IMR-90 (cell line): Measurements from ENCODE around the gene SMIM44. TPM values are rescaled to one million over a fixed set of nuclear protein-coding genes. Genes with fewer than 3 reads are reported as not detected.

Experiments
- ATAC-seq: fragments of 200-7000 bp; cut with Tn5 transposase; 2 replicates; pipeline ENCODE4 v1.9.1; 2020; ENCODE audit warnings: low read depth, mild to moderate bottlenecking, moderate library complexity
- BruUV-seq: library from RNA; stranded (reverse); fragments of 400-500 nt; replicated peaks from 2 replicates; lab custom pipeline; 2021; lab: Mats Ljungman, UMichigan
- CTCF ChIA-PET: fragments of 300-600 bp; formaldehyde crosslinking; extraction: SDS; loops from one replicate; lab custom pipeline; 2021; ENCODE audit warnings: antibody characterized with exemption; lab: Yijun Ruan, JAX
- POLR2A ChIA-PET: fragments of 300-600 bp; sonication (Branson Sonifier 250); formaldehyde crosslinking; loops from one replicate; lab custom pipeline; 2022; ENCODE audit warnings: antibody characterized with exemption; ENCODE audit not compliant: unreplicated experiment; lab: Charles Lee
- DNase-seq: peaks from one replicate; pipeline ENCODE4 v3.0.0; 2013
- H2AFZ ChIP-seq: replicated peaks from 2 replicates; pipeline ENCODE3; 2013; ENCODE audit warnings: low read length, mild to moderate bottlenecking; ENCODE audit not compliant: poor library complexity
- H2AK5ac ChIP-seq: 2 replicates; pipeline ENCODE4 v1.6.1; 2013; ENCODE audit warnings: low read depth, low read length, inconsistent platforms
- H2AK9ac ChIP-seq: replicated peaks from 2 replicates; pipeline ENCODE3; 2013; ENCODE audit warnings: mild to moderate bottlenecking, low read depth, low read length, moderate library complexity; ENCODE audit not compliant: poor library complexity
- H2BK120ac ChIP-seq: 2 replicates; pipeline ENCODE4 v1.6.1; 2013; ENCODE audit warnings: low read depth, low read length, inconsistent platforms
- H2BK15ac ChIP-seq: 3 replicates; pipeline ENCODE4 v1.6.1; 2013; ENCODE audit warnings: low read depth, low read length, inconsistent platforms
- H2BK20ac ChIP-seq: 2 replicates; pipeline ENCODE4 v1.6.1; 2013; ENCODE audit warnings: low read depth, mild to moderate bottlenecking, inconsistent platforms, low read length, moderate library complexity
- H2BK5ac ChIP-seq: 2 replicates; pipeline ENCODE4 v1.6.1; 2013; ENCODE audit warnings: mild to moderate bottlenecking, low read depth, low read length, inconsistent platforms; ENCODE audit not compliant: poor library complexity, severe bottlenecking
- H3K14ac ChIP-seq: replicated peaks from 2 replicates; pipeline ENCODE4 v1.6.1; 2013; ENCODE audit warnings: low read depth, low read length, inconsistent platforms
- H3K18ac ChIP-seq: 2 replicates; pipeline ENCODE4 v1.6.1; 2013; ENCODE audit warnings: low read depth, low read length, control low read depth
- H3K23ac ChIP-seq: 2 replicates; pipeline ENCODE4 v1.6.1; 2013; ENCODE audit warnings: low read depth, low read length, inconsistent platforms
- H3K27ac ChIP-seq: 2 replicates; pipeline ENCODE4 v1.5.1; 2013; ENCODE audit warnings: mild to moderate bottlenecking, control low read depth, low read length; ENCODE audit not compliant: insufficient read depth
- H3K27me3 ChIP-seq: 2 replicates; pipeline ENCODE4 v1.6.1; 2013; ENCODE audit warnings: low read length; ENCODE audit not compliant: control insufficient read depth, insufficient read depth
- H3K36me3 ChIP-seq: 2 replicates; pipeline ENCODE4 v1.6.1; 2013; ENCODE audit warnings: low read length, mixed read lengths; ENCODE audit not compliant: control insufficient read depth, insufficient read depth
- H3K4ac ChIP-seq: 2 replicates; pipeline ENCODE4 v1.6.1; 2013; ENCODE audit warnings: low read depth, low read length, inconsistent platforms
- H3K4me1 ChIP-seq: 2 replicates; pipeline ENCODE4 v1.6.1; 2013; ENCODE audit warnings: low read length, mixed read lengths; ENCODE audit not compliant: control insufficient read depth, insufficient read depth
- H3K4me2 ChIP-seq: 2 replicates; pipeline ENCODE4 v1.6.1; 2013; ENCODE audit warnings: low read depth, mild to moderate bottlenecking, control low read depth, low read length, moderate library complexity
- H3K4me3 ChIP-seq: 2 replicates; pipeline ENCODE4 v1.5.1; 2013; ENCODE audit warnings: low read depth, mild to moderate bottlenecking, control low read depth, low read length, moderate library complexity; ENCODE audit not compliant: insufficient read depth
- H3K56ac ChIP-seq: 2 replicates; pipeline ENCODE4 v1.6.1; 2013; ENCODE audit warnings: low read length, inconsistent platforms; ENCODE audit not compliant: insufficient read depth; ENCODE audit errors: extremely low read depth
- H3K79me1 ChIP-seq, 2 experiments: 2 replicates each; pipeline ENCODE4 v1.6.1; 2013; ENCODE audit warnings: low read length in 2 of 2, inconsistent platforms in 1 of 2, low read depth in 1 of 2
- H3K9ac ChIP-seq: 2 replicates; pipeline ENCODE4 v1.6.1; 2013; ENCODE audit warnings: low read depth, low read length, control low read depth
- H3K9me1 ChIP-seq: 2 replicates; pipeline ENCODE4 v1.6.1; 2013; ENCODE audit warnings: low read length, inconsistent platforms; ENCODE audit not compliant: insufficient read depth
- H3K9me3 ChIP-seq: 2 replicates; pipeline ENCODE4 v1.6.1; 2013; ENCODE audit warnings: low read length; ENCODE audit not compliant: control insufficient read depth, insufficient read depth
- H4K20me1 ChIP-seq: 2 replicates; pipeline ENCODE4 v1.6.1; 2013; ENCODE audit warnings: low read length, inconsistent platforms; ENCODE audit not compliant: insufficient read depth
- H4K5ac ChIP-seq: 2 replicates; pipeline ENCODE4 v1.6.1; 2013; ENCODE audit warnings: mild to moderate bottlenecking, low read depth, low read length, control low read depth
- H4K8ac ChIP-seq, 2 experiments: 2 replicates each; pipeline ENCODE4 v1.6.1; 2013; ENCODE audit warnings: low read depth in 2 of 2, low read length in 2 of 2, control low read depth in 1 of 2, inconsistent platforms in 1 of 2
- H4K91ac ChIP-seq: 2 replicates; pipeline ENCODE4 v1.6.1; 2013; ENCODE audit warnings: low read depth, low read length, inconsistent platforms; ENCODE audit not compliant: insufficient read depth
- CEBPB ChIP-seq: IDR thresholded peaks from 2 replicates; pipeline ENCODE4 v1.6.1; 2012; ENCODE audit warnings: low read depth, low read length, improper control_type of control experiment
- FOS ChIP-seq: fragments of 150-350 bp; IDR thresholded peaks from 2 replicates; pipeline ENCODE4 v1.6.1; 2016; ENCODE audit warnings: low read depth, low read length
- MAZ ChIP-seq: IDR thresholded peaks from 2 replicates; pipeline ENCODE4 v1.6.1; 2012; ENCODE audit warnings: low read depth, mild to moderate bottlenecking, low read length, improper control_type of control experiment, moderate library complexity, borderline replicate concordance
- NFE2L2 ChIP-seq: fragments of 150-350 bp; IDR thresholded peaks from 2 replicates; pipeline ENCODE4 v1.6.1; 2016; ENCODE audit warnings: low read depth, mild to moderate bottlenecking, low read length
- POLR2A ChIP-seq: IDR thresholded peaks from 2 replicates; pipeline ENCODE4 v1.6.1; 2012; ENCODE audit warnings: mild to moderate bottlenecking, low read depth, low read length
- RAD21 ChIP-seq: IDR thresholded peaks from 2 replicates; pipeline ENCODE4 v1.6.1; 2012; ENCODE audit warnings: low read length, improper control_type of control experiment
- RCOR1 ChIP-seq: IDR thresholded peaks from 2 replicates; pipeline ENCODE4 v1.6.1; 2012; ENCODE audit warnings: mild to moderate bottlenecking, low read length, improper control_type of control experiment; ENCODE audit not compliant: insufficient replicate concordance
- WGBS, 2 experiments: methylation state at CpG; one replicate each; pipeline versions ENCODE4 v1.1.5 to v1.1.7; 2013; ENCODE audit warnings: missing lambda C conversion rate in 2 of 2; ENCODE audit not compliant: insufficient read length in 1 of 2; ENCODE audit errors: extremely low coverage in 2 of 2; 5-methylcytosine and 5-hydroxymethylcytosine counted together
- dilution Hi-C: fragments of 300-500 bp; cut with HindIII; formaldehyde crosslinking; loops from one replicate; pipeline ENCODE4 v1.14.3; 2018; ENCODE audit warnings: low sequenced_read_pairs; ENCODE audit not compliant: unreplicated experiment
- in situ Hi-C: fragments of 300-500 bp; cut with MboI; formaldehyde crosslinking; loops from 3 replicates; pipeline ENCODE4 v1.14.3; 2019; ENCODE audit warnings: low sequenced_read_pairs, inconsistent platforms, mixed read lengths
- intact Hi-C: fragments of 100-400 bp; cut with micrococcal nuclease; formaldehyde crosslinking; loops from 2 replicates; pipeline ENCODE4 v1.10.0; 2022
- polyA plus RNA-seq, 3 experiments: library from polyadenylated mRNA; depleted of rRNA; stranded (reverse); fragments of >200 nt; gene quantifications; 2 replicates each; pipeline ENCODE4 v1.2.3, GENCODE V29; 2012; ENCODE audit warnings: low replicate concordance in 1 of 3
- total RNA-seq: library from RNA; depleted of rRNA; stranded (reverse); fragments of >200 nt; gene quantifications from 2 replicates; pipeline ENCODE4 v1.2.3, GENCODE V29; 2012

SMIM44 gene
- total and polyA plus RNA-seq, 2 of the 4 experiments (the other 2 are of a cell fraction), result not detected

GRCh38 chr19:3474614-3475013 lies 8.6 kb downstream of the SMIM44 start:
- no peak overlapping the region for H3K56ac ChIP-seq
- no peak overlapping the region for H3K4me2 ChIP-seq
- no peak for TF ChIP-seq CEBPB
- TF ChIP-seq FOS, result no peak
- no peak for TF ChIP-seq NFE2L2
- TF ChIP-seq RCOR1, result no peak
- no peak for TF ChIP-seq MAZ
- TF ChIP-seq POLR2A, result no peak
- no peak for TF ChIP-seq RAD21
- no peak overlapping the region for H4K91ac ChIP-seq
- peaks cover 16% of the 10 kb centered on the region for H3K27me3 ChIP-seq
- CTCF ChIA-PET, result no interaction called here
- 100% methylated on average over 1 of the region's 2 CpGs; no CpG with 5 or more reads in 1 of the 2 experiments for WGBS, 2 experiments
- H2AFZ ChIP-seq, result no peak overlapping the region
- no peaks in the 10 kb centered on the region for H3K4me1 ChIP-seq
- no peak overlapping the region for H4K5ac ChIP-seq
- H3K9me3 ChIP-seq, result no peaks in the 10 kb centered on the region; the same call in 1 of the 2 replicates
- H3K36me3 ChIP-seq, result no peaks in the 10 kb centered on the region
- no peak overlapping the region for H3K23ac ChIP-seq
- H2BK5ac ChIP-seq, result no peak overlapping the region
- H3K79me1 ChIP-seq, result no peaks in the 10 kb centered on the region; a peak in 1 of 4 replicates
- no peak overlapping the region for H2BK20ac ChIP-seq
- DNase-seq, result no peak
- H4K8ac ChIP-seq, result no peak overlapping the region
- H2AK5ac ChIP-seq, result no peak overlapping the region
- no peak for ATAC-seq
- no peak overlapping the region for H3K27ac ChIP-seq
- dilution Hi-C loops (no loop called here), intact Hi-C loops (loop anchor here (5.0 kb wide), 1 partner anchor 167 kb away; no protein-coding TSS in a partner anchor), in situ Hi-C loops (loop anchor here (5.0 to 25.0 kb wide), 2 partner anchors 147 to 512 kb away; no protein-coding TSS in a partner anchor)
- H3K4me3 ChIP-seq, result no peak overlapping the region
- H3K9ac ChIP-seq, result no peak overlapping the region
- peaks cover under 1% of the 10 kb centered on the region for H4K20me1 ChIP-seq
- no peak overlapping the region for H3K18ac ChIP-seq
- no peak overlapping the region for H2BK15ac ChIP-seq
- POLR2A ChIA-PET, result no interaction called here
- H2BK120ac ChIP-seq, result no peak overlapping the region
- BruUV-seq, result no TSS peak
- no peak overlapping the region for H3K4ac ChIP-seq
- no peak overlapping the region for H2AK9ac ChIP-seq
- H3K14ac ChIP-seq, result no peak overlapping the region
- no peaks in the 10 kb centered on the region for H3K9me1 ChIP-seq
